ENCODE results near the gene PCSK6. TPM values are rescaled to one million over a fixed set of nuclear protein-coding genes. Genes with fewer than 3 reads are reported as not detected.

Gene PCSK6
- total RNA-seq, 5 donors from 2014 or later (not counting 1 experiment from before 2014, with no cell fraction given), result 0.16 to 2.2 (median 1.3) TPM

GRCh38 chr15:101497017-101497416 is 7.5 kb upstream of the PCSK6 start:
- H3K27me3 Mint-ChIP-seq, result peaks cover 45 to 53% of the 10 kb centered on the region in 2 donors
- 76% methylated on average over 13 of the region's 13 CpGs for WGBS (ENCODE audit: insufficient coverage)
- no peaks in the 10 kb centered on the region for H3K9me3 Mint-ChIP-seq
- peaks cover 11 to 19% (median 16%) of the 10 kb centered on the region in 3 donors for H3K4me1 Mint-ChIP-seq
- ATAC-seq (replicated peaks in 1 of 4), result no peak
- H3K27ac Mint-ChIP-seq, result no peak overlapping the region
- H3K4me3 ChIP-seq (ENCODE audit: control insufficient read depth in 1 of 2, extremely low read depth in 1 of 2, low read length in 1 of 2), result no peak overlapping the region
- no peak overlapping the region for H3K4me3 Mint-ChIP-seq
- no peaks in the 10 kb centered on the region for H3K36me3 ChIP-seq (ENCODE audit: control insufficient read depth in 2 of 2, extremely low read depth in 1 of 2, insufficient read depth in 1 of 2, low read length in 1 of 2)
- DNase-seq, result no peak
- H3K9me3 ChIP-seq, result no peaks in the 10 kb centered on the region
- H3K36me3 Mint-ChIP-seq, result no peaks in the 10 kb centered on the region
- POLR2A ChIA-PET, result no interaction called here
- H3K27ac ChIP-seq (ENCODE audit: low read length), result no peak overlapping the region
- peaks cover 0 to 7% of the 10 kb centered on the region in 2 experiments for H3K4me1 ChIP-seq (ENCODE audit: control insufficient read depth in 1 of 2, extremely low read depth in 1 of 2, insufficient read depth in 2 of 2, low read length in 2 of 2)
- peaks cover 10 to 60% of the 10 kb centered on the region in 2 experiments for H3K27me3 ChIP-seq (replicated peaks in 1 of 2; ENCODE audit: control insufficient read depth in 2 of 2, extremely low read depth in 1 of 2, insufficient read depth in 2 of 2, low read length in 1 of 2)
- CTCF ChIA-PET, result no interaction called here

- no peaks in the 10 kb centered on the region for H3K9me3 ChIP-seq
- H3K4me1 ChIP-seq (ENCODE audit: control insufficient read depth in 1 of 2, extremely low read depth in 1 of 2, insufficient read depth in 2 of 2, low read length in 2 of 2), result peaks cover 0 to under 1% of the 10 kb centered on the region in 2 experiments
- H3K36me3 ChIP-seq (ENCODE audit: control insufficient read depth in 2 of 2, extremely low read depth in 1 of 2, insufficient read depth in 1 of 2, low read length in 1 of 2), result no peaks in the 10 kb centered on the region
- 33% methylated on average over 23 of the region's 23 CpGs for WGBS (ENCODE audit: insufficient coverage)
- no peak for ATAC-seq (replicated peaks in 1 of 4)
- DNase-seq, result no peak
- ChIA-PET POLR2A (no interaction called here), CTCF (no interaction called here)
- H3K27me3 ChIP-seq (replicated peaks in 1 of 2; ENCODE audit: control insufficient read depth in 2 of 2, extremely low read depth in 1 of 2, insufficient read depth in 2 of 2, low read length in 1 of 2), result peaks cover 10 to 58% of the 10 kb centered on the region in 2 experiments
- Mint-ChIP-seq H3K4me3 (no peak overlapping the region), H3K27me3 (peaks cover 50 to 58% of the 10 kb centered on the region in 2 donors), H3K27ac (no peak overlapping the region), H3K4me1 (peaks cover 7 to 14% (median 13%) of the 10 kb centered on the region in 3 donors), H3K36me3 (no peaks in the 10 kb centered on the region), H3K9me3 (no peaks in the 10 kb centered on the region)
- no peak overlapping the region for H3K27ac ChIP-seq (ENCODE audit: low read length)
- no peak overlapping the region for H3K4me3 ChIP-seq (ENCODE audit: control insufficient read depth in 1 of 2, extremely low read depth in 1 of 2, low read length in 1 of 2)
Measured at GRCh38 chr15:101496198-101496986, 6.9 kb upstream of the PCSK6 start.

- 74% methylated on average over 13 of the region's 22 CpGs for WGBS (ENCODE audit: insufficient coverage)
- H3K36me3 Mint-ChIP-seq, result no peaks in the 10 kb centered on the region
- Histone ChIP-seq H3K27ac (ENCODE audit: low read length) (no peak overlapping the region), H3K4me1 (ENCODE audit: control insufficient read depth in 1 of 2, extremely low read depth in 1 of 2, insufficient read depth in 2 of 2, low read length in 2 of 2) (no peaks in the 10 kb centered on the region), H3K36me3 (ENCODE audit: control insufficient read depth in 2 of 2, extremely low read depth in 1 of 2, insufficient read depth in 1 of 2, low read length in 1 of 2) (no peaks in the 10 kb centered on the region), H3K4me3 (ENCODE audit: control insufficient read depth in 1 of 2, extremely low read depth in 1 of 2, low read length in 1 of 2) (no peak overlapping the region), H3K27me3 (replicated peaks in 1 of 2; ENCODE audit: control insufficient read depth in 2 of 2, extremely low read depth in 1 of 2, insufficient read depth in 2 of 2, low read length in 1 of 2) (peaks cover 10 to 65% of the 10 kb centered on the region in 2 experiments), H3K9me3 (no peaks in the 10 kb centered on the region)
- ChIA-PET CTCF (no interaction called here), POLR2A (no interaction called here)
- ATAC-seq (replicated peaks in 1 of 4) (no peak), DNase-seq (no peak)
- H3K4me3 Mint-ChIP-seq, result no peak overlapping the region
- peaks cover 6 to 10% (median 9%) of the 10 kb centered on the region in 3 donors for H3K4me1 Mint-ChIP-seq
- H3K27me3 Mint-ChIP-seq, result peaks cover 54 to 66% of the 10 kb centered on the region in 2 donors
- no peak overlapping the region for H3K27ac Mint-ChIP-seq
- H3K9me3 Mint-ChIP-seq, result no peaks in the 10 kb centered on the region
Measured at GRCh38 chr15:101495334-101496197, 6.1 kb upstream of the PCSK6 start.

- Histone ChIP-seq H3K27me3 (replicated peaks in 1 of 2; ENCODE audit: control insufficient read depth in 2 of 2, extremely low read depth in 1 of 2, insufficient read depth in 2 of 2, low read length in 1 of 2) (peaks cover 10 to 68% of the 10 kb centered on the region in 2 experiments), H3K27ac (ENCODE audit: low read length) (no peak overlapping the region), H3K4me3 (ENCODE audit: control insufficient read depth in 1 of 2, extremely low read depth in 1 of 2, low read length in 1 of 2) (no peak overlapping the region), H3K36me3 (ENCODE audit: control insufficient read depth in 2 of 2, extremely low read depth in 1 of 2, insufficient read depth in 1 of 2, low read length in 1 of 2) (no peaks in the 10 kb centered on the region), H3K4me1 (ENCODE audit: control insufficient read depth in 1 of 2, extremely low read depth in 1 of 2, insufficient read depth in 2 of 2, low read length in 2 of 2) (no peaks in the 10 kb centered on the region), H3K9me3 (no peaks in the 10 kb centered on the region)
- Mint-ChIP-seq H3K27ac (no peak overlapping the region), H3K4me1 (peaks cover 5 to 12% (median 8%) of the 10 kb centered on the region in 3 donors), H3K4me3 (no peak overlapping the region), H3K9me3 (no peaks in the 10 kb centered on the region), H3K36me3 (no peaks in the 10 kb centered on the region), H3K27me3 (peaks cover 55 to 69% of the 10 kb centered on the region in 2 donors)
- ChIA-PET POLR2A (no interaction called here), CTCF (no interaction called here)
- ATAC-seq (replicated peaks in 1 of 4) (no peak), DNase-seq (no peak)
- 38% methylated on average over 6 of the region's 10 CpGs for WGBS (ENCODE audit: insufficient coverage)
Measured at GRCh38 chr15:101494251-101494796, 4.8 kb upstream of the PCSK6 start.

GRCh38 chr15:101492766-101493692 is 3.5 kb upstream of the PCSK6 start:
- peaks cover 50 to 65% of the 10 kb centered on the region in 2 donors for H3K27me3 Mint-ChIP-seq
- POLR2A ChIA-PET, result no interaction called here

More at GRCh38 chr15:101492766-101493692, 3.5 kb upstream of the PCSK6 start:
- no peak for DNase-seq
- Histone ChIP-seq H3K4me3 (ENCODE audit: control insufficient read depth in 1 of 2, extremely low read depth in 1 of 2, low read length in 1 of 2) (no peak overlapping the region), H3K9me3 (no peaks in the 10 kb centered on the region), H3K27me3 (replicated peaks in 1 of 2; ENCODE audit: control insufficient read depth in 2 of 2, extremely low read depth in 1 of 2, insufficient read depth in 2 of 2, low read length in 1 of 2) (peaks cover 10 to 63% of the 10 kb centered on the region in 2 experiments), H3K27ac (ENCODE audit: low read length) (no peak overlapping the region), H3K36me3 (ENCODE audit: control insufficient read depth in 2 of 2, extremely low read depth in 1 of 2, insufficient read depth in 1 of 2, low read length in 1 of 2) (no peaks in the 10 kb centered on the region), H3K4me1 (ENCODE audit: control insufficient read depth in 1 of 2, extremely low read depth in 1 of 2, insufficient read depth in 2 of 2, low read length in 2 of 2) (no peaks in the 10 kb centered on the region)
- Mint-ChIP-seq H3K9me3 (no peaks in the 10 kb centered on the region), H3K4me3 (no peak overlapping the region), H3K4me1 (peaks cover 5 to 12% (median 8%) of the 10 kb centered on the region in 3 donors), H3K36me3 (no peaks in the 10 kb centered on the region), H3K27ac (no peak overlapping the region)
- 90% methylated on average over 5 of the region's 7 CpGs for WGBS (ENCODE audit: insufficient coverage)
- ATAC-seq (replicated peaks in 1 of 4), result no peak
- CTCF ChIA-PET, result no interaction called here
